CD4-positive, alpha-beta T cell (primary cell): ENCODE measurements around the gene ARRDC2. TPM values are rescaled to one million over a fixed set of nuclear protein-coding genes. Genes with fewer than 3 reads are reported as not detected.

ENCODE experiments used
- ATAC-seq: fragments of 200-7000 bp; cut with Tn5 transposase; one replicate; pipeline ENCODE4 v1.10.0; 2022; ENCODE audit warnings: mild to moderate bottlenecking; ENCODE audit not compliant: poor library complexity
- CTCF ChIA-PET: fragments of 350-600 bp; sonication (Branson Sonifier 250); formaldehyde crosslinking; loops from one replicate; lab custom pipeline; 2021; ENCODE audit warnings: antibody characterized with exemption, inconsistent platforms; lab: Charles Lee
- POLR2A ChIA-PET: fragments of 350-600 bp; sonication (Branson Sonifier 250); formaldehyde crosslinking; loops from one replicate; lab custom pipeline; 2021; ENCODE audit warnings: antibody characterized with exemption, inconsistent platforms; lab: Charles Lee
- DNase-seq, 14 experiments: peaks; one replicate each; pipeline ENCODE4 v3.0.0-alpha.2; 2013 to 2020; ENCODE audit warnings: mixed read lengths in 2 of 14
- H3K27ac ChIP-seq, 2 donors: one replicate each; pipeline versions ENCODE4 v1.5.1 to v1.7.0; 2013; ENCODE audit warnings: low read length in 2 of 2, low read depth in 1 of 2, mild to moderate bottlenecking in 1 of 2
- H3K27me3 ChIP-seq, 2 experiments: 1 replicate in 1 of 2; 2 replicates in 1 of 2; pipeline versions ENCODE4 v1.6.1 to v1.7.0; 2013; ENCODE audit warnings: low read length in 2 of 2, control low read depth in 1 of 2, mild to moderate bottlenecking in 1 of 2, moderate library complexity in 1 of 2; ENCODE audit not compliant: insufficient read depth in 2 of 2, control insufficient read depth in 1 of 2
- H3K36me3 ChIP-seq: one replicate; pipeline ENCODE4 v1.6.1; 2013; ENCODE audit warnings: low read length, control low read depth; ENCODE audit not compliant: insufficient read depth
- H3K4me1 ChIP-seq: one replicate; pipeline ENCODE4 v1.6.1; 2013; ENCODE audit warnings: low read length, control low read depth; ENCODE audit not compliant: insufficient read depth
- H3K4me3 ChIP-seq: one replicate; pipeline ENCODE4 v1.5.1; 2013; ENCODE audit warnings: mild to moderate bottlenecking, low read length, moderate library complexity
- H3K9me3 ChIP-seq, 2 experiments: 1 replicate in 1 of 2; 2 replicates in 1 of 2; pipeline versions ENCODE4 v1.6.1 to v1.7.0; 2013; ENCODE audit warnings: low read length in 2 of 2, mild to moderate bottlenecking in 2 of 2, control low read depth in 1 of 2, moderate library complexity in 1 of 2; ENCODE audit not compliant: control insufficient read depth in 1 of 2, insufficient read depth in 1 of 2
- H3K27ac Mint-ChIP-seq: one replicate; pipeline ENCODE4 v1.8.0; 2020; ENCODE audit warnings: mixed read lengths
- H3K27me3 Mint-ChIP-seq: one replicate; pipeline ENCODE4 v1.8.0; 2021; ENCODE audit warnings: mixed read lengths
- H3K36me3 Mint-ChIP-seq: one replicate; pipeline ENCODE4 v1.8.0; 2021; ENCODE audit warnings: low read depth, mixed read lengths
- H3K4me1 Mint-ChIP-seq: one replicate; pipeline ENCODE4 v1.8.0; 2021; ENCODE audit warnings: low read depth, mixed read lengths
- H3K4me3 Mint-ChIP-seq: one replicate; pipeline ENCODE4 v1.8.0; 2020; ENCODE audit warnings: mild to moderate bottlenecking, mixed read lengths
- H3K9me3 Mint-ChIP-seq: one replicate; pipeline ENCODE4 v1.8.0; 2020; ENCODE audit warnings: mixed read lengths
- intact Hi-C, 2 experiments: fragments of 100-400 bp; cut with DNase I in 1 of 2; cut with micrococcal nuclease in 1 of 2; formaldehyde crosslinking; loops; one replicate each; pipeline versions ENCODE4 v1.15.1 to v1.9.0; 2023 to 2025; cut with DNase I, micrococcal nuclease
- total RNA-seq, 174 experiments: library from RNA in 2 of 174; stranded (reverse) in 2 of 174; gene quantifications; one replicate each; pipeline ENCODE4 v1.2.3 and lab custom pipeline; 2021 to 2026
- TF ChIP-seq, protein P1 (sequence below): fragments of 200-600 bp; IDR thresholded peaks from one replicate; pipeline ENCODE4 v1.8.0; 2022; ENCODE audit warnings: antibody characterized with exemption, mild to moderate bottlenecking

Gene ARRDC2
- total RNA-seq, 2 experiments from 2014 or later: 325 to 341 TPM

DNA sequence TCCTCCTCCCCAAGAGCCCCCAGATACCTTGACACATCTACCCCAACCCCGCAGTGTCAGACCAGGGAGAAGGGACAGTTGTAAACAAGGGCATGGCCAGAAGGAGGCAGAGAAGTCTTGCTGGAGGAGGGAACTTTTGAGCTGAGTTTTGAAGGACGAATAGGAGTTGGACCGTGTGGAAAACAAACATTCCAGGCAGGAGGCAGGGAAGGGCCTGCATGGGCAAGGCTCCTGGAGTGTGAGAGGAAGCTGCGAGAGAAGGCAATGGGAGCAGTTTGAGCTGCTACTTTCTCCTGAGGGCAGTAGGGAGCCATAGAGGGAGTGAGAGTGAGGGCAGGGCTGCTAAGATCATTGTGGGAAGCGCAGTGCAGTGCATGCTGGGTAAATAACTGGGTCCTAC is 55.5 kb downstream of the ARRDC2 start:
- ATAC-seq (no peak), DNase-seq (peak in 8 of 14 experiments; percentile 24 to 65 (median 41))
- no peak overlapping the region for H3K4me3 ChIP-seq
- no peaks in the 10 kb centered on the region for H3K27me3 Mint-ChIP-seq
- peaks cover 56% of the 10 kb centered on the region for H3K36me3 ChIP-seq
- TF ChIP-seq, protein P1, sequence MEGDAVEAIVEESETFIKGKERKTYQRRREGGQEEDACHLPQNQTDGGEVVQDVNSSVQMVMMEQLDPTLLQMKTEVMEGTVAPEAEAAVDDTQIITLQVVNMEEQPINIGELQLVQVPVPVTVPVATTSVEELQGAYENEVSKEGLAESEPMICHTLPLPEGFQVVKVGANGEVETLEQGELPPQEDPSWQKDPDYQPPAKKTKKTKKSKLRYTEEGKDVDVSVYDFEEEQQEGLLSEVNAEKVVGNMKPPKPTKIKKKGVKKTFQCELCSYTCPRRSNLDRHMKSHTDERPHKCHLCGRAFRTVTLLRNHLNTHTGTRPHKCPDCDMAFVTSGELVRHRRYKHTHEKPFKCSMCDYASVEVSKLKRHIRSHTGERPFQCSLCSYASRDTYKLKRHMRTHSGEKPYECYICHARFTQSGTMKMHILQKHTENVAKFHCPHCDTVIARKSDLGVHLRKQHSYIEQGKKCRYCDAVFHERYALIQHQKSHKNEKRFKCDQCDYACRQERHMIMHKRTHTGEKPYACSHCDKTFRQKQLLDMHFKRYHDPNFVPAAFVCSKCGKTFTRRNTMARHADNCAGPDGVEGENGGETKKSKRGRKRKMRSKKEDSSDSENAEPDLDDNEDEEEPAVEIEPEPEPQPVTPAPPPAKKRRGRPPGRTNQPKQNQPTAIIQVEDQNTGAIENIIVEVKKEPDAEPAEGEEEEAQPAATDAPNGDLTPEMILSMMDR: no peak
- H3K27ac Mint-ChIP-seq: no peak overlapping the region
- no peak overlapping the region for H3K4me3 Mint-ChIP-seq
- intact Hi-C loops: no loop called here
- no peak overlapping the region for H3K27ac ChIP-seq
- POLR2A ChIA-PET: no interaction called here
- peaks cover 4% of the 10 kb centered on the region for H3K4me1 ChIP-seq
- peaks cover 4% of the 10 kb centered on the region for H3K4me1 Mint-ChIP-seq
- H3K9me3 ChIP-seq: no peaks in the 10 kb centered on the region
- H3K9me3 Mint-ChIP-seq: no peaks in the 10 kb centered on the region
- CTCF ChIA-PET: interaction anchor here (0.7 to 1.5 kb wide), 10 partner anchors 26 to 131 kb away, joined by 3 to 10 read pairs (median 4); partner anchors contain the start of genes MAST3 and PIK3R2
- no peaks in the 10 kb centered on the region for H3K27me3 ChIP-seq
- H3K36me3 Mint-ChIP-seq: peaks cover 23% of the 10 kb centered on the region

Other genes with a start within 250 kb of the ARRDC2 start
- under 1 TPM; 0.39 to 0.52 TPM for gene B3GNT3, start 213.0 kb upstream of the ARRDC2 start, total RNA-seq
- 1 to 10 TPM; 7.2 to 7.6 TPM for gene INSL3, start 186.7 kb upstream of the ARRDC2 start, total RNA-seq
- 100 to 1,000 TPM; 120 to 121 TPM for gene JAK3, start 160.2 kb upstream of the ARRDC2 start, total RNA-seq
- gene RPL18A, start 148.3 kb upstream of the ARRDC2 start, total RNA-seq: 1,000 to 10,000 TPM; 4,157 to 4,260 TPM
- gene SLC5A5, start 136.2 kb upstream of the ARRDC2 start, total RNA-seq: 1 to 10 TPM; 1.6 TPM
- 10 to 100 TPM; 26.9 to 28.1 TPM for gene CCDC124, start 75.2 kb upstream of the ARRDC2 start, total RNA-seq
- not detected for gene KCNN1, start 41.1 kb upstream of the ARRDC2 start, total RNA-seq
- 10 to 100 TPM; 20.5 to 22.5 TPM for gene IL12RB1, start 78.8 kb downstream of the ARRDC2 start, total RNA-seq
- 10 to 100 TPM; 16.1 to 16.4 TPM for gene MAST3, start 89.6 kb downstream of the ARRDC2 start, total RNA-seq
- 1 to 10 TPM; 4.6 to 5.6 TPM for gene PIK3R2, start 145.0 kb downstream of the ARRDC2 start, total RNA-seq
- gene IFI30, start 165.6 kb downstream of the ARRDC2 start, total RNA-seq: 10 to 100 TPM; 10.6 to 10.7 TPM
- 1 to 10 TPM; 2.8 to 3.9 TPM for gene MPV17L2, start 185.0 kb downstream of the ARRDC2 start, total RNA-seq
- gene RAB3A, start 195.9 kb downstream of the ARRDC2 start, total RNA-seq: 10 to 100 TPM; 28.9 to 31.2 TPM
- not detected for gene PDE4C, start 218.3 kb downstream of the ARRDC2 start, total RNA-seq